ENCODE measurements around the gene RTKN.
A peak's percentile ranks its signal among the peaks of the same experiment; 100 is the strongest.
"Not testable (repeated sequence)": the region's sequence is repeated elsewhere in the genome, so short reads cannot be mapped to it uniquely, and the experiment has no call there.

Gene RTKN, protein sequence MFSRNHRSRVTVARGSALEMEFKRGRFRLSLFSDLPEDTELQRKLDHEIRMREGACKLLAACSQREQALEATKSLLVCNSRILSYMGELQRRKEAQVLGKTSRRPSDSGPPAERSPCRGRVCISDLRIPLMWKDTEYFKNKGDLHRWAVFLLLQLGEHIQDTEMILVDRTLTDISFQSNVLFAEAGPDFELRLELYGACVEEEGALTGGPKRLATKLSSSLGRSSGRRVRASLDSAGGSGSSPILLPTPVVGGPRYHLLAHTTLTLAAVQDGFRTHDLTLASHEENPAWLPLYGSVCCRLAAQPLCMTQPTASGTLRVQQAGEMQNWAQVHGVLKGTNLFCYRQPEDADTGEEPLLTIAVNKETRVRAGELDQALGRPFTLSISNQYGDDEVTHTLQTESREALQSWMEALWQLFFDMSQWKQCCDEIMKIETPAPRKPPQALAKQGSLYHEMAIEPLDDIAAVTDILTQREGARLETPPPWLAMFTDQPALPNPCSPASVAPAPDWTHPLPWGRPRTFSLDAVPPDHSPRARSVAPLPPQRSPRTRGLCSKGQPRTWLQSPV

DNA sequence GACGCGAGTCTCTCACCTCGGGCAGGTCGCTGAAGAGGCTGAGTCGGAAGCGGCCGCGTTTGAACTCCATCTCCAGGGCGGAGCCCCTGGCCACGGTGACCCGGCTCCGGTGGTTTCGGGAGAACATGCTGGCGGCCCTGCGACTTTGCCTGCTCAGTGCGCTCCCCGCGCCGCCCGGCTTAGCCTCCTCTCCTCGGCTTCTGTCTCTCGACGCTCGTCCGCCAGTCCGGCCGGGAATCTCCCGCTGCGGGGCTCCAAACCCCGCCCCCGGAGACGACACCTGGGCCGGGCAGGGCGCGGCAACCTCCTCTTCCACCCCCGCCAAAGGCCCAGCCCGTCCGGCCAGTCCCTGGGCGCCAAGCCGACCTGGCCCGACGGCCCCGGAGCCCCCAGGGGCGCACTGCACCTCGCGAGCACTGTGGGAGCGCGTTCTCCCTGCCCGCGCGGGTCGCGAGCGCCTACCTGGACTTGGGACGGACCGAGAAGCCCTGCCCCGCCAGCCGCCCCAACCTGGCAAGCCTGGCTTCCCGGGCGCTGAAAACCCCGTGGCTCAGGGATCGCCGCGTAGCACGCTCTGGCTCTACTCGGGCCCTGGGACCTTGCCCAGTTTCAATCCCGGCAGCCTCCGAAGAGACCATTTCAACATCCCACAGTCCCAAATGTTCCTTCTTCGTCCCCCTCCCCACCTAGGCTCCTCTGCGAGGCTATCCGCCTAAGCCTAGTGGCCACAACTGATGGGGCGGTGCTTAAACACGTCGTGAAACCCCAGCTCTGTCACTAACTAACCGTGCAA, at the start of gene RTKN:
Gene RTKN, minus strand, starts transcription at position 248 of the 793 bp plus-strand sequence. Its CDS starts 121 bp downstream, at position 127.
- DNase-seq, result peak; percentile 61

DNA sequence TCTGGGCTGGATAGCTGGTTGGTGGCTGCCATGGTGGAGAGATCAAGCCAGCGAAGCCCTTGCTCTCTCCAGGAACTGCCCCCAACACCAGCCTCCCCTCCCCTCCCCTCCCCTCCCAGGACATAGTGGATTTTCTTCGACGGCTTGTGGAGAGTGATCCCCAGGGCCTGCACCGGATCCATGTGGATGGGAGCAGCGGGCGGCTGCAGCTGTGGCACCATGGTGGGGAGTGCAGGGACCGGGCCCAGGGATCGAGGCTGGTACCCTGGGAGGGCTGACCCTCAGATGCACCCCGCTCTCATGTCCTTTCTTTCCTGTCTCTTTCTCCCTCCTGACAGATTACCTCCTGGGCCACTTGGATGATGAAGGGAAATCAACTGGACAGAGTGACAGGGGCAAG, 48.2 kb upstream of the RTKN start:
- no peak for DNase-seq

DNA sequence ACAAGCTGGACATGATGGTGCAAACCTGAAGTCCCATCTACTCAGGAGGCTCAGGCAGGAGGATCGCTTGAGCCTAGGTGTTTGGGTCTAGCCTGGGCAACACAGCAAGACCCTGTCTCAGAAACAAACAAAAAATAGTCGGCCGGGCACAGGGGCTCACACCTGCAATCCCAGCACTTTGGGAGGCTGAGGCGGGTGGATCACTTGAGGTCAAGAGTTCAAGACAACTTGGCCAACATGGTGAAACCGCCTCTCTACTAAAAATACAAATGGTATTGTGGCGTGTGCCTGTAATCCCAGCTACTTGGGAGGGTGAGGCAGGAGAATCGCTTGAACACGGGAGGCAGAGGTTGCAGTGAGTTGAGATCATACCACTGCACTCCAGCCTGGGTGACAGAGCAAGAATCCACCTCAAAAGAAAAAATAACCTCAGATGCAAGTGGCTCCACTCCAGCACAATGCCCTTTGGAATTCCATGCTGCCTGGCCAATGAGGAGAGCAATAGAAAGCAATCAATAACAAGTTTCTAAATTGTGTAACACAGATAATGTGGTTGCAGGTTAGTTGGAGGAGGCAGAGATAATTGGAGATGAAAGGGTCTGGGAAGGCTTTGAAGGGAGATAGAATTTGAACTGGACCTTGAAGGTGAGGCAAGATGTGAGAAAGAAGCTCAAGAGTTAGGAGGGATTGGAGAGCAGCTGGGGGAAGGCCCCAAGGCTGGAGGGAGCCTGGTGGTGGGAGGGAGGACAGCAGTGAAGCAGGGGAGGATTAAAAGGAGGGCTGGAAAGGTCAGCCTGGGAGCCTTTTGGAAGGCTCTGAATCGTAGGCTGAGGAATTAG, 47.1 kb upstream of the RTKN start:
- no peak for DNase-seq

DNA sequence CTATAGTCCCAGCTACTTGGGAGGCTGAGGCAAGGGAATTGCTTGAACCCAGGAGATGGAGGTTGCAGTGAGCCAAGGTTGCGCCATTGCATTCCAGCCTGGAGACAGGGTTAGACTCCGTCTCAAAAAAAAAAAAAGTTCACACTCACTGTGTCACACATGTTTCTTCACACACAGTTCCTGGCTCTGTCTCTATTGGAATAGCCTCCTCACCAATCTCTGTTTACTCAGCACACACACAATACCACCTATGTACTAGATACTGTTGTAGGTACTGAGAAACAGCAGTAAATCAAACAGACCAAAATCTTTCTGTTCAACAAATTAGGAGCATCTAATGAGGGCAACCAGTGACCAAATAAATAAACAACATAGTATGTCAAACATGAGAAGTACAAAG, 44.4 kb upstream of the RTKN start:
- no peak for DNase-seq

DNA sequence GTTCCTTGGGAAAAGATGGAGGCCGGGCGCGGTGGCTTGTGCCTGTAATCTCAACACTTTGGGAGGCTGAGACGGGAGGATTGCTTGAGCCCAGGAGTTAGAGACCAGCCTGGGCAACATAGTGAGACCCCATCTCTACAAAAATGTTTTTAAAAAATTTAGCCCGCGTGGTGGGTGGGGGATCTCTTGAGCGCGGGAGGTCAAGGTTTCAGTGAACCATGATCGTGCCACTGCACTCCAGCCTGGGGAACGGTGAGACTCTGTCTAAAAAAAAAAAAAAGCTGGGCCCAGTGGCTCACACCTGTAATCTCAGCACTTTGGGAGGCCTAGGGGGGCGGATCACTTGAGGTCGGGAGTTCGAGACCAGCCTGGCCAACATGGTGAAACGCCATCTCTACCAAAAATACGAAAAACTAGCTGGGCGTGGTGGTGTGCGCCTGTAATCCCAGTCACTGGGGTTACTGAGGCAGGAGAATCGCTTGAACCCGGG, 42.0 kb upstream of the RTKN start:
- not testable (repeated sequence) for DNase-seq

DNA sequence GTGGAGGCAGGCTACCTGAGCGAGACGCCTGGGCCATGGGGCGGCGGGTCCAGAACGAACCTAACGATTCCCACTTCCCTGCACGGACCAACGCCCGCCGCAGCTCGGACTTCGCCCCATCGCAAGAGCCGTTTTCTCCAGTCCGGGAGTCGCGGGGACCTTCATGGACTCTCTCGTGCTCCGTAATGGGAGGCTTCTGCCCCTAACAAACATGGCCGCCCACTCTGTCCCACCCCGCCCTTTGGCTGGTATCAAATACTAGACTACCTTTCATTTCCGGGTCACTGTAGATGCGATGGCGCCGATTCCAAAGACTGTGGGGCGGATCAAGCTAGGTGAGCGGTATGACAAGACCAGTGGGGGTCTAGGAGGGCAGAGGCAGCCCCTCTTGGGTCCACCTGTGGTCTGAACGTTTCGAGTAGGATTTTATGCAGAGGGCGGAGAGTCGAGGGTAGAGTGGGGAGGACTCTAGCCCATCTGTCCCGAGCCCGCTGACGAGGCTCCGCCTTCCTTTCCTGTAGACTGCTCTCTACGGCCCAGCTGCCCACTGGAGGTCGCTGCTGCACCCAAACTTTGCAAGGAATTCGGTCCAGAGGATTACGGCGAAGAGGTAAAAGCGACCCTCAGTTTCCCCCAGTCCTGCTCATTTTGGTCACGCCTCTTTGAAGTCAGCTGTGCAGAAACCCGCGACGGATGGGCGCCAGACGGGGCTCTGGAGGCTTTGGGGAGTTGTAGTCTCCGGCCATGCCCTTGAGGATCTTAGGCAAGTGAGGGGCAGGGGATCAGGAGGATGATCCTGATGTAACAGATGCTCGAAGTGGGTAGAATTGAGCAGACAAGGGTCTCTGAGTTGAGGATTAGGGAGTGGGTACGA, 41.3 kb upstream of the RTKN start, which contains the start of the genes CCDC142 and TTC31:
Gene CCDC142, minus strand, starts transcription at position 198 of the 874 bp plus-strand sequence. Its CDS starts 161 bp downstream, at position 37.
Gene TTC31, plus strand, starts transcription at position 281 of the 874 bp plus-strand sequence. Its CDS starts 15 bp downstream, at position 296.
- peak; percentile 98 for DNase-seq

DNA sequence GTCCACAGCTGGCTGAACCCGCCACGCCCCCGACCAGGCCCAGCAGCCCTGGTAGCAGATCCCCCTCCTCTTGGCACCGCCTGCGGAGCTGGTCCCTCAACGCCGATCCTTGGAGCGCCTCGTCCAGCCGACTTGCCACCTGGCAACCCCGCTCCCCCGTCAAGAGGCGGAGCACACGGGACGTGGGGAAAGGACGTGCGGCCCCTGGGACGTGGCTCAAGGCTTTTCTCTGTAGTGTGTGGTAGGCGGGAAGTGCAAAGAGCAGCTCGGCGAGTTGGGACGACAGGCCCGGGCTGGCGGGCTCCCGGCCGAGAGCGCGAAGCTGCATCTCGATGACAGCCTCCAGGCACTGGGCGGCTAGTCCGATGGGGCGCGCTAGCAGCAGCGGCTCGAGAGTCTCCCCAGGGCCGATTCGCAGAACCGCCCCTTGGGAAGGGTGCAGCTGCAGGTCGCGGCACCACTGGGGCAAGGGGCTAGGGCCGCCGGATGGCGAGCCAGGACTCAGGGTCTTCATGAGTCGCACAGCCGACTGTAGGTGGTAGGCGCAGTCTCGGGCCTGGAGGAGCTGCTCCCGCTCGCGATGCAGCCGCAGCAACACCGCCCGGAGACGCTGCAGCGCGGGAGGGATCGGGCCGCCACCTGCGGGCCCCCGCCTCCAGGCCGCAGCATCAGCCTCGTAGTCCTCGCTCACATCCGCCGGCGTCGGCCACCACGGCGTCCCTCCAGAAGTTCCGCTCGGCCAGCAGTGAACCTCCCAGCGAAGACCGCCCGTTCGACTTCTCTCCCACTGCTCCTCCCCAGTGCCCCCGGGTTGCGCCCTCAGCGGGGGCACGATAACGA, 40.4 kb upstream of the RTKN start:
- DNase-seq, result peak; percentile 49

DNA sequence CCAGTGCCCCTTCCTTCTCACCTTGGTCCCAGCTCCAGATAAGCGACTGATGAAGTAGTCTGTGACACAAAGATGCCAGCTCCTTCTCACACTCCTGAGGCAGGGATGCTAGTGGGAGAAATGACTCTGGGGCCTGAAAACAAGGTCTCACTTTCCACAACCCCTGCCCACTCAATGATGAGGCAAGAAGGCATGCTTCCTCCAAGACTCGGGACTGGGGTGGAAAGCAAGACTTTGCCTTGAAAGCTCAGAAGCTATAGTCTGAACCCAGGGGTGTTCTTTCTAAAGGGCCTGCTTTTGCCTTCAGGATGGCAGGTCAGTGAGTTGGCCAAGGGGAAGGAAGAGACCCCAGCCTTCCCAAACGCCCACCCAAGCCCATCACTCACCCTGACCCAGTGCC, 39.7 kb upstream of the RTKN start:
- no peak for DNase-seq

DNA sequence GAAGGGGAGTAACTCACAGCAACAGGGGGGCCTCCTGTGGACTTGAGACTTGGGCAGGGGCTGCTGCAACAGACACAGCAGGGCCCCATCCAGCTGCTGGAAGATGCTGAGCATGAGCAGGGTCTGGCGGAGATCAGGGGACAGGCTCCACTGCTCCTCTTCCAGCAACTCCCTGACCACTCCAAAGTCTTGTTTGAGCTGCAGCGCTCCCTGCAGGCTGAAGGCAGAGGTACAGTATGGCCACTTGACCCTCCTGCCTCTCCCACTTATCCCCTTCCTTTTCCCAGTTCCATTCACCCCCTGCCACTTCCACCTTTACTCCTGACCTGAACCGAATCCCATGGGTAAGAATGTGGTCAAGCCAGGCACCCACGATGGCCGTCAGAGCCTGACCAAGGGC, 33.2 kb upstream of the RTKN start:
- DNase-seq, result no peak

DNA sequence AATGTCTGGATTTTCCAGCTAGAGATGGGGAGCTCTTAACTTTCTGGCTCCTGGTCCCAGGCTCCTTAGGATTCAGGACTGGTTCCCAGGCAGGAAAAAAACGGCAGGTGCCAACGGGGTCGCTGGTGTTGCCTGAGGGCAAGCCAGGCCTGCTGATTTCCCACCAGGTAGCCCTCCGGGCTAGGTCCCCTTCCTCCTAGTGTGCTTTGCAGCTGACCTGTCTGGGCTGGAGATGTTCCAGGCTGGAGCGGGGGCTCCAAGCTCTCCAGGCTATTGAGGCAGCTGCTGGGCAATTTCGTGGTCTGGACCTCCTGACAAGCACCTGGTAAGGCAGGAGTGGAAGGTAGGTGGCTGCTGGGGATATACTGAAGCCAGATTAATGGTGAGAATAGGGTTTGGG, 32.7 kb upstream of the RTKN start:
- no peak for DNase-seq

DNA sequence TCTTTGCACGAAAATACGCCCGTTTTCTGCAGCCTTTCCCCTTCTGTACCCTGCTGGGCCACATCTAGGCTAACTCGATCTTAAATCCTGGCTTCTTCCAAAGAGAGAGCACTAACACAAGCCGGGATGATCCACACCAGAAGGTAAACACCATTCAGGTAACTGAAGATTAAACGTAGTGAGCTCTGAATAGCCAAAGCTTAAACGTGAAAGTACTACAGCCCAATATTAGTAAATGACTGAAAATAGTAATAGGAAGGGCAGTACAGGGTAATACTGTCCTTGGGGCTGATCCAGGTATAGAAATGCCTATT, 31.2 kb upstream of the RTKN start:
- DNase-seq, result no peak

DNA sequence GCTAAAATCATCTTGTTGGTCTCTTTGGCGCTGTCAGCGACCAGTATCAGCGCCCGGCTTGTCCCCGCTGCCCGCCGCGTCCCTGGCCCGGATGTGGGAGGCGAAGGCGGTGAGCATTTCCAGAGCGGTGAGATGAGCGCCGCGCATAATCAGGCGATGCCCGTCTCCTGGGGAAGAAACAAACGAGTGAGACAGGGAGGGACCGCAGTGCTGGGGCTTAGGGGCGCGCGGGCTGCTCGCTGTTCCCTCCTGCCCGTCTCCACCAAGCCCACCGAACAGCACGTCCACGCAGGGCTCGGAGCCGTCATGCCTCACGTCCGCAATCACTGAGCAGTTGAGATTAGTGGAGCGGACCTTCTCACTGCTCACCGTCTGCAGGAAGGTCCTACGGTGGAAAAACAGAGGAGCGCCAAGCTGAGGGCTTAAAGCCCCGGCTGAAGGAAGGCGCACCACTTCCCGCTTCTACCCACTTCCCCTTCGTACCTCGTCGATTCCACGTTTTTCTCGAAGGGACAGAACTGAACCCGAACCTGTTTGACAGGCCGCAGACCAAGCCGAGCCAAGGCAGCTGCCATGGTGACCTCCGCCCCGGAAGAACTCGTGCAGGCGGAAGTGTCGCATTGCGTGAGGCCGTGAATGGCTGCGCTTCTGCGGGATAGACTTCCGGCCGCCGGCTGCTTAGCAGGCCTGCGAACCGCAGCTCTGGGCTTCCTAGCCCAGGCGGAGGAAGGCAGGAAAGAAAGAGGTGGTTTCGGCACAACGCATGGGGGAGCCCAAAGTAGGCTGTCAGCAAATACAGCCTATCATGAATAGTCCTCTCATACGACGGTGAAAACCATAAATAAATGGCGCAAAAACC, 30.6 kb upstream of the RTKN start, which contains the start of gene MRPL53:
Gene MRPL53, minus strand, starts transcription at position 595 of the 859 bp plus-strand sequence. Its CDS starts 20 bp downstream, at position 575.
- DNase-seq, result peak; percentile 97

DNA sequence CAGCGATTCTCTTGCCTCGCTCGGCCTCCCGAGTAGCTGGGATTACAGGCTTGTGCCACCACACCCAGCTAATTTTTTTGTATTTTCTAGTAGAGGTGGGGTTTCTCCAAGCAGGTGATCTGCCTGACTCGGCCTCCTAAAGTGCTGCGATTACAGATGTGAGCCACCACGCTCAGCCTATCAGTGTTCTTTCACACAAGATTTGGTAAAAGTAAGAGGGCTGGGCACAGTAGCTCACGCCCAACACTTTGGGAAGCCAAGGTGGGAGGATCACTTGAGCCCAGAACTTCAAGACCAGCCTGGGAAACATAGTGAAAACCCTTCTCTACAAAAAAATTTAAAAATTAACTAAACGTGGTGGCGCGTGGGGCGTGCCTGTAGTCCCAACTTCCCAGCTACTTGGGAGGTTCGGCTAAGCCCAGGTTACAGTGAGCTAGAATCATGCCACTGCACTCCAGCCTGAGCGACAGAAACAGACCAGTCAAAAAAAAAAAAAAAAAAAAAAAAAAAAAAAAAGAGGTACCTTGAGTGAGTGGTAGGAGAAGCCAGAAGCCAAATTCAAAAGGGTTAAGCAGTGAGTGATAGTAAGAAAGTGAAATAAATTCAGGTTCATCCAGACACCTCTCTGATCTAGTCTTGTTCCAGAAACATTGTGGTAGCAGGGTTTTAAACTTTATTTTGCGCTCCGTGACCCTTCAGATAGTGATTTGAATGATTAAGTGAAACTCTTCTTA, 29.8 kb upstream of the RTKN start:
- DNase-seq, result no peak

DNA sequence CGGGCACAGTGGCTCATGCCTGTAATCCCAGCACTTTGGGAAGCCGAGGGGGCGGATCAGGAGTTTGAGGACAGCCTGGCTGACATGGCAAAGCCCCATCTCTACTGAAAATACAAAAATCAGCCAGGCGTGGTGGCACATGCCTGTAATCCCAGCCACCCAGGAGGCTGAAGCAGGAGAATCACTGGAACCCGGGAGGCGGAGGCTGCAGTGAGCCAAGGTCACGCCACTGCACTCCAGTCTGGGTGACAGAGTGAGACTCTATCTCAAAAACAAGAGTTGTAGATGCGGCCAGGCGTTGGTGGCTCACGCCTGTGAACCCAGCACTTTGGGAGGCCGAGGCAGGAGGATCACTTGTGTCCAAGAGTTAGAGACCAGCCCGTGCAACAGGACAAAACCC, 29.0 kb upstream of the RTKN start:
- not testable (repeated sequence) for DNase-seq

DNA sequence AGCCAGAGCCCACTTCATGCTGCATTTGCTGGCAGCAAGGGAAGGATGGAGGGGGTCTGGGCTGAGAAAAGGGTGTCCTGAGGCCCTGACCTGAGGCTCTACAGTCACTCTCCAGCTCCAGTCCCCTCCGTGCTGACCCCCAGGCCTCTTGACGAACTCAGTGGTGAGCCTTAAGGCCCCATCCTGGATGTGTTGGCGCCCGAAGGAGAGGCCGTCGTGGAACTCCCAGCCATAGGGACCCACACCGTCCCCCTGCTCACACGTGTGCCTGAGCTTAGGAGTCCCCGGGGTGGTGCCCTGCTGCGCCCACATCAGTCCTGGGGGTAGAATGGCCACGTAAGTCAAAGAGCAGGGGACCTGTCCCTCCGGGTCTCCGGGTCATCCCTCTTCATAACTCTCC, 22.7 kb upstream of the RTKN start:
- no peak for DNase-seq

DNA sequence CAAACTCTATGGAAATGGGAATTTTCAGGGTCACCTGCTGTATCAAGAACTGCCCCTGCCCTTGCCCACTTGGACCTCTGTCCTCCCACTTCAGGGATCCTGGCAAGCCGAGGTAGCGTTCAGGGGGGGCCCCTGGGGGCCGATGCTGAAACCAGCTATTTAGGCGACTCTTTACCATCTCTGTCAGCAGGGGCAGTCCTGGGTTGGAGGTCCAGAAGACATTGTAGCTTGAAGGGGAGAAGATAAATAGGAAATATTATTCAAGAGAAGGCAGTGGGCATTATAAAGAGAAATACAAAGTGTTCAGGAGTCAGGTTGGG, 21.0 kb upstream of the RTKN start:
- DNase-seq, result no peak

DNA sequence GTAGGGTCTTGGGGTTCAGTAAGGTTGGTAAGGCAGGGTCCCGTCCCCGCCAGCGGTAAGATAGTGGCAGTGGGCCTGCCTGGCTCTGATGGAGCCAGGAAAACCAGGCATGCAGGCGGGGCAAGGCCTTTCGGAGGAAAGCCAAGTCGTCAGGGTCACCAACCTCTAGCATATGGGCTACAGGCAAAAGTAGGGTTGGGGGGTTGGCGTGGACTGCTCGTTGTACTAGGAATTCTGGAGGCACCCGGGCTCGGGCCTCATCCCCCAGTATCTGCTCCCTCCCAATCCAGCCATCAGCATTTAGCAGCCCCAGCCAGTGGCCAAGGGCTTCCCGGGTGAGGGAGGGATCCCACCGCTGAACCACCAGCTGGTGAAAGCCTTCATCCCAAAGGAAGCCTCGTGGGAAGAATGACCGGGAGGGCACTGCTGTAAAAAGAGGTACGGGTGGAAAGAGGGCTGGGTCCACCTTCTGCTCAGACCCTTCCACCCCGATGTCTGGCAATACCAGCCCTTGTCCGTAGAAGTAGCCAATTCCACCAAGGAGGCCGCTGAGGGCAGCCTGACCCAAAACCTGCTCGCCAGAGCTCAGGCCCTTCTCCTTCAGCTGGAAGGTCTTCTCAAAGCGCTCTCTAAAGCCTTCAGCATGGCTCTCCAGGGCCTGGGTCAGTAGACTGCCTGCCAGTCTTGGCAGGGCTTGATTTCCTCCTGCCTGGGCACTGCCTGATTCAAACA, 20.5 kb upstream of the RTKN start:
- DNase-seq, result no peak
